H1 (cell line): ENCODE measurements around the gene CENPI. TPM values are rescaled to one million over a fixed set of nuclear protein-coding genes. Genes with fewer than 3 reads are reported as not detected.

ENCODE experiments used
- CTCF ChIA-PET: fragments of 300-600 bp; sonication (Branson Sonifier 250); formaldehyde crosslinking; loops from one replicate; lab custom pipeline; 2021; ENCODE audit not compliant: partially characterized antibody; lab: Charles Lee
- POLR2A ChIA-PET: fragments of 300-600 bp; sonication (Branson Sonifier 250); formaldehyde crosslinking; loops from one replicate; lab custom pipeline; 2021; ENCODE audit warnings: inconsistent platforms; ENCODE audit not compliant: partially characterized antibody; lab: Charles Lee
- DNase-seq, 2 experiments: peaks; one replicate each; pipeline versions ENCODE4 v3.0.0 to v3.0.0-alpha.2; 2010 to 2022; ENCODE audit warnings: low spot score in 2 of 2, low read depth in 1 of 2, mixed read lengths in 1 of 2
- FAIRE-seq: peaks from 2 replicates; lab custom pipeline; 2011; peaks lifted over from hg19 to GRCh38; lab: Jason Lieb, UNC
- H2AFZ ChIP-seq: 2 replicates; pipeline ENCODE4 v1.8.1; 2012; ENCODE audit warnings: low read length, inconsistent platforms
- H2AK5ac ChIP-seq: 2 replicates; pipeline ENCODE4 v1.6.1; 2013; ENCODE audit warnings: low read depth, low read length
- H2BK120ac ChIP-seq: replicated peaks from 2 replicates; pipeline ENCODE3; 2013; ENCODE audit warnings: low read depth, low read length, inconsistent platforms
- H2BK12ac ChIP-seq: 2 replicates; pipeline ENCODE4 v1.6.1; 2013; ENCODE audit warnings: low read depth, low read length
- H2BK15ac ChIP-seq: 2 replicates; pipeline ENCODE4 v1.6.1; 2013; ENCODE audit warnings: low read length
- H2BK20ac ChIP-seq: 2 replicates; pipeline ENCODE4 v1.6.1; 2013; ENCODE audit warnings: low read length
- H2BK5ac ChIP-seq: 2 replicates; pipeline ENCODE4 v1.6.1; 2013; ENCODE audit warnings: low read depth, low read length
- H3K14ac ChIP-seq: 2 replicates; pipeline ENCODE4 v1.6.1; 2013; ENCODE audit warnings: inconsistent platforms; ENCODE audit not compliant: insufficient read length
- H3K18ac ChIP-seq: 2 replicates; pipeline ENCODE4 v1.6.1; 2013; ENCODE audit warnings: low read length; ENCODE audit errors: extremely low read depth
- H3K23ac ChIP-seq: 2 replicates; pipeline ENCODE4 v1.6.1; 2013; ENCODE audit warnings: inconsistent platforms; ENCODE audit not compliant: insufficient read length
- H3K23me2 ChIP-seq: 2 replicates; pipeline ENCODE4 v1.6.1; 2013; ENCODE audit warnings: low read depth, low read length
- H3K27ac ChIP-seq: 2 replicates; pipeline ENCODE4 v1.6.1; 2011; ENCODE audit warnings: low read depth, low read length, inconsistent platforms
- H3K27me3 ChIP-seq, 4 experiments: replicated peaks in 1 of 4; 1 replicate in 1 of 4; 2 replicates in 3 of 4; pipeline versions ENCODE4 v1.6.1 to v1.8.1; 2011 to 2013; ENCODE audit warnings: low read length in 3 of 4, mild to moderate bottlenecking in 3 of 4, inconsistent platforms in 2 of 4, mixed read lengths in 2 of 4, moderate library complexity in 1 of 4; ENCODE audit not compliant: control insufficient read depth in 3 of 4, insufficient read depth in 3 of 4; ENCODE audit errors: extremely low read depth in 1 of 4
- H3K36me3 ChIP-seq, 4 experiments: 2 replicates each; pipeline versions ENCODE4 v1.6.1 to v1.8.1; 2011 to 2013; ENCODE audit warnings: mild to moderate bottlenecking in 4 of 4, low read length in 3 of 4, moderate library complexity in 2 of 4, control low read depth in 1 of 4, inconsistent platforms in 1 of 4; ENCODE audit not compliant: insufficient read depth in 4 of 4, control insufficient read depth in 2 of 4
- H3K4ac ChIP-seq: replicated peaks from 2 replicates; pipeline ENCODE3; 2013; ENCODE audit warnings: low read length, low read depth, mixed read lengths, inconsistent platforms; ENCODE audit not compliant: insufficient read length
- H3K4me1 ChIP-seq, 4 experiments: replicated peaks in 1 of 4; 1 replicate in 1 of 4; 2 replicates in 3 of 4; pipeline versions ENCODE4 v1.6.1 to v1.8.1; 2011 to 2013; ENCODE audit warnings: low read length in 3 of 4, inconsistent platforms in 2 of 4, mixed read lengths in 1 of 4; ENCODE audit not compliant: insufficient read depth in 4 of 4, control insufficient read depth in 3 of 4
- H3K4me2 ChIP-seq, 2 experiments: 2 replicates each; pipeline versions ENCODE4 v1.6.1 to v1.8.1; 2011 to 2013; ENCODE audit warnings: low read depth in 2 of 2, low read length in 2 of 2, control low read depth in 1 of 2, inconsistent platforms in 1 of 2, mild to moderate bottlenecking in 1 of 2; ENCODE audit not compliant: insufficient read depth in 1 of 2
- H3K4me3 ChIP-seq, 4 experiments: fragments of 200-600, 300-600 bp in 1 of 4; sonication (generic), shearing (Covaris generic), sonication (Bioruptor Twin) in 1 of 4; 2 replicates each; pipeline versions ENCODE4 v1.5.1 to v1.8.1; 2011 to 2016; ENCODE audit warnings: low read length in 4 of 4, low read depth in 3 of 4, control low read depth in 2 of 4, inconsistent platforms in 2 of 4, mild to moderate bottlenecking in 2 of 4, mixed read lengths in 1 of 4, moderate library complexity in 1 of 4; ENCODE audit not compliant: insufficient read depth in 2 of 4; ENCODE audit errors: extremely low read depth in 1 of 4
- H3K56ac ChIP-seq: replicated peaks from 2 replicates; pipeline ENCODE3; 2013; ENCODE audit warnings: low read depth, mild to moderate bottlenecking, mixed read lengths, low read length, inconsistent platforms; ENCODE audit not compliant: insufficient read length
- H3K79me1 ChIP-seq: 2 replicates; pipeline ENCODE4 v1.6.1; 2013; ENCODE audit warnings: low read depth, low read length, control low read depth
- H3K79me2 ChIP-seq, 2 experiments: 2 replicates each; pipeline versions ENCODE4 v1.6.1 to v1.8.1; 2012 to 2013; ENCODE audit warnings: low read length in 2 of 2, mild to moderate bottlenecking in 2 of 2, inconsistent platforms in 1 of 2; ENCODE audit not compliant: insufficient read depth in 2 of 2, control insufficient read depth in 1 of 2
- H3K9ac ChIP-seq, 4 experiments: replicated peaks in 1 of 4; 1 replicate in 1 of 4; 2 replicates in 3 of 4; pipeline versions ENCODE4 v1.6.1 to v1.8.1; 2011 to 2013; ENCODE audit warnings: low read depth in 3 of 4, low read length in 3 of 4, control low read depth in 2 of 4, mild to moderate bottlenecking in 2 of 4, moderate library complexity in 2 of 4, inconsistent platforms in 1 of 4; ENCODE audit errors: extremely low read depth in 1 of 4
- H3K9me3 ChIP-seq, 2 experiments: 2 replicates each; pipeline versions ENCODE4 v1.6.1 to v1.8.1; 2012 to 2013; ENCODE audit warnings: mild to moderate bottlenecking in 2 of 2, moderate library complexity in 2 of 2, control low read depth in 1 of 2, inconsistent platforms in 1 of 2, low read depth in 1 of 2, low read length in 1 of 2, mixed read lengths in 1 of 2; ENCODE audit not compliant: insufficient read depth in 2 of 2
- H4K20me1 ChIP-seq, 2 experiments: replicated peaks in 1 of 2; 2 replicates each; pipeline versions ENCODE3 to v1.8.1; 2011 to 2013; ENCODE audit warnings: inconsistent platforms in 2 of 2, low read length in 2 of 2, mild to moderate bottlenecking in 1 of 2; ENCODE audit not compliant: insufficient read depth in 2 of 2, control insufficient read depth in 1 of 2
- H4K5ac ChIP-seq: 2 replicates; pipeline ENCODE4 v1.6.1; 2013; ENCODE audit warnings: low read length, low read depth, mixed read lengths, inconsistent platforms; ENCODE audit not compliant: insufficient read length
- H4K8ac ChIP-seq: 2 replicates; pipeline ENCODE4 v1.8.0; 2013; ENCODE audit warnings: mild to moderate bottlenecking, moderate library complexity, low read length, inconsistent platforms; ENCODE audit not compliant: insufficient read depth; ENCODE audit errors: extremely low read depth
- H4K91ac ChIP-seq: replicated peaks from 2 replicates; pipeline ENCODE3; 2013; ENCODE audit warnings: low read length, mixed read lengths, inconsistent platforms; ENCODE audit not compliant: insufficient read length
- CHD1 ChIP-seq: IDR thresholded peaks from 2 replicates; pipeline ENCODE4 v1.6.1; 2012; ENCODE audit warnings: low read depth, low read length, improper control_type of control experiment
- EZH2 ChIP-seq: fragments of 200-600 bp; sonication (generic); IDR thresholded peaks from 2 replicates; pipeline ENCODE4 v1.7.1; 2012; ENCODE audit warnings: low read depth, mild to moderate bottlenecking, moderate library complexity, low read length, inconsistent platforms; ENCODE audit not compliant: severe bottlenecking
- GABPA ChIP-seq: IDR thresholded peaks from 2 replicates; pipeline ENCODE4 v1.6.1; 2011; ENCODE audit warnings: mild to moderate bottlenecking, low read length, moderate library complexity, borderline replicate concordance; ENCODE audit not compliant: insufficient read depth
- POU5F1 ChIP-seq: IDR thresholded peaks from 2 replicates; pipeline ENCODE4 v1.6.1; 2011; ENCODE audit warnings: low read depth, mild to moderate bottlenecking, low read length, moderate library complexity
- SIN3A ChIP-seq, 2 experiments: IDR thresholded peaks in 1 of 2; conservative IDR thresholded peaks in 1 of 2; 2 replicates each; pipeline ENCODE4 v1.6.1; 2011 to 2012; ENCODE audit warnings: low read length in 2 of 2, improper control_type of control experiment in 1 of 2, low read depth in 1 of 2, mild to moderate bottlenecking in 1 of 2
- SP4 ChIP-seq: IDR thresholded peaks from 2 replicates; pipeline ENCODE4 v1.6.1; 2012; ENCODE audit warnings: low read length, inconsistent platforms
- TBP ChIP-seq: IDR thresholded peaks from 2 replicates; pipeline ENCODE4 v1.6.1; 2011; ENCODE audit warnings: low read depth, low read length, improper control_type of control experiment
- TCF12 ChIP-seq: IDR thresholded peaks from 2 replicates; pipeline ENCODE4 v1.6.1; 2011; ENCODE audit warnings: low read depth, mild to moderate bottlenecking, low read length
- WGBS, 2 experiments: shearing (Covaris generic) in 1 of 2; methylation state at CpG; one replicate each; pipeline versions ENCODE4 v1.1.6 to v1.1.7; 2013 to 2015; ENCODE audit warnings: low lambda C conversion rate in 2 of 2, mixed read lengths in 2 of 2, inconsistent platforms in 1 of 2, low coverage in 1 of 2, missing lambda C conversion rate in 1 of 2; ENCODE audit not compliant: insufficient replicate concordance in 2 of 2, insufficient coverage in 1 of 2, insufficient read length in 1 of 2; ENCODE audit errors: extremely low coverage in 1 of 2, missing lambda C conversion rate in 1 of 2; 5-methylcytosine and 5-hydroxymethylcytosine counted together
- polyA plus RNA-seq, 7 experiments: library from polyadenylated mRNA; depleted of rRNA in 3 of 7; stranded (reverse) in 5 of 7; unstranded in 2 of 7; fragments of >200 nt in 5 of 7; fragments of 200-250 nt in 2 of 7; gene quantifications; 1 replicate in 5 of 7; 2 replicates in 1 of 7; 4 replicates in 1 of 7; pipeline versions ENCODE4 v1.2.1 to v1.2.3, GENCODE V29; 2011 to 2013; ENCODE audit warnings: missing spikeins in 2 of 7, mixed read lengths in 2 of 7
- total RNA-seq: library from RNA; stranded (reverse); fragmentation: NEBNext Ultra II Directional; extraction: Animal tissue kit (Norgen Biotek cat#: 25700); gene quantifications from 2 replicates; pipeline ENCODE4 v1.2.1, GENCODE V29; 2021
- TF ChIP-seq, protein P1 (sequence below): IDR thresholded peaks from 2 replicates; pipeline ENCODE4 v1.6.1; 2012; ENCODE audit warnings: low read length, inconsistent platforms
- TF ChIP-seq, protein P2 (sequence below): IDR thresholded peaks from 2 replicates; pipeline ENCODE4 v1.6.1; 2012; ENCODE audit warnings: inconsistent platforms

The CENPI gene
- total and polyA plus RNA-seq, 2 of the 8 experiments (the other 6 are each of a cell fraction or from before 2014, with no cell fraction given), result 7.2 to 22.5 TPM

DNA sequence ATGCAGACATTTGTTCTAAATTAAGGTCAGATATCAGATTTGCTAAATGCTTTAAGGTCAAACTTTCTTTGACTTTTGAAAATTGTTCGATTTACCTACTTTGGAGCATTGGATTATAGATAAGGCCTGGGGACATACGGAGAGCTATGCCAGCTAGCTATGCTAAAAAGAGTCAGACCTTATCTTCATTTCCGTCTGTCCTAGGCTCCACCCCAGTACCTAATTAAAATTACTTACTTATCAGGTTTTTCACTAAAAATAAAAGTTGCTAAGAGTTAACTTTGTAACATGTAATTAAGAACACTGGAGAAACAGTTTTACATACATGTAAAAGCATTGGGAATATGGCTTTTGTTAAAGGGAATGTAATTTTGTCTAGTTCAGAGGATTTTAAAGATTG lies 26.4 kb upstream of the CENPI start:
- H2AFZ ChIP-seq, result no peak overlapping the region
- H3K4ac ChIP-seq, result no peak overlapping the region
- no peak overlapping the region for H3K27ac ChIP-seq
- no peak overlapping the region for H2BK20ac ChIP-seq
- H3K9me3 ChIP-seq, result no peaks in the 10 kb centered on the region
- H3K23ac ChIP-seq, result no peak overlapping the region
- FAIRE-seq (no peak), DNase-seq (no peak)
- H3K23me2 ChIP-seq, result no peaks in the 10 kb centered on the region
- CTCF ChIA-PET, result no interaction called here
- H4K8ac ChIP-seq, result no peak overlapping the region
- no peaks in the 10 kb centered on the region for H3K36me3 ChIP-seq
- H3K79me2 ChIP-seq, result no peaks in the 10 kb centered on the region
- H3K79me1 ChIP-seq, result no peaks in the 10 kb centered on the region
- no peak overlapping the region for H2BK15ac ChIP-seq
- no peak overlapping the region for H4K91ac ChIP-seq
- H2BK5ac ChIP-seq, result no peak overlapping the region
- no peak overlapping the region for H4K5ac ChIP-seq
- WGBS, 2 experiments, result 94% methylated on average over 3 of the region's 3 CpGs; no CpG with 5 or more reads in 1 of the 2 experiments
- no peak overlapping the region for H3K18ac ChIP-seq
- no peak overlapping the region for H2BK120ac ChIP-seq
- no peaks in the 10 kb centered on the region for H3K4me1 ChIP-seq
- no peak overlapping the region for H3K9ac ChIP-seq
- H4K20me1 ChIP-seq, result no peaks in the 10 kb centered on the region
- no peaks in the 10 kb centered on the region for H3K27me3 ChIP-seq
- no peak overlapping the region for H3K56ac ChIP-seq
- no peak overlapping the region for H3K14ac ChIP-seq
- POLR2A ChIA-PET, result no interaction called here
- H3K4me3 ChIP-seq, result no peak overlapping the region
- H3K4me2 ChIP-seq, result no peak overlapping the region
- no peak overlapping the region for H2AK5ac ChIP-seq
- H2BK12ac ChIP-seq, result no peak overlapping the region
- no peak for TF ChIP-seq TCF12
- TF ChIP-seq CHD1, result no peak
- TF ChIP-seq SIN3A (conservative IDR thresholded peaks at IDR 0.05 in 1 of 2, IDR thresholded peaks at IDR 0.05 in 1 of 2; ENCODE audit: low read depth in 1 of 2, low read length in 2 of 2), result no peak
- no peak for TF ChIP-seq SP4
- TF ChIP-seq TBP, result no peak
- no peak for TF ChIP-seq GABPA
- TF ChIP-seq, protein P1, sequence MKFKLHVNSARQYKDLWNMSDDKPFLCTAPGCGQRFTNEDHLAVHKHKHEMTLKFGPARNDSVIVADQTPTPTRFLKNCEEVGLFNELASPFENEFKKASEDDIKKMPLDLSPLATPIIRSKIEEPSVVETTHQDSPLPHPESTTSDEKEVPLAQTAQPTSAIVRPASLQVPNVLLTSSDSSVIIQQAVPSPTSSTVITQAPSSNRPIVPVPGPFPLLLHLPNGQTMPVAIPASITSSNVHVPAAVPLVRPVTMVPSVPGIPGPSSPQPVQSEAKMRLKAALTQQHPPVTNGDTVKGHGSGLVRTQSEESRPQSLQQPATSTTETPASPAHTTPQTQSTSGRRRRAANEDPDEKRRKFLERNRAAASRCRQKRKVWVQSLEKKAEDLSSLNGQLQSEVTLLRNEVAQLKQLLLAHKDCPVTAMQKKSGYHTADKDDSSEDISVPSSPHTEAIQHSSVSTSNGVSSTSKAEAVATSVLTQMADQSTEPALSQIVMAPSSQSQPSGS, result no peak
- TF ChIP-seq, protein P2, sequence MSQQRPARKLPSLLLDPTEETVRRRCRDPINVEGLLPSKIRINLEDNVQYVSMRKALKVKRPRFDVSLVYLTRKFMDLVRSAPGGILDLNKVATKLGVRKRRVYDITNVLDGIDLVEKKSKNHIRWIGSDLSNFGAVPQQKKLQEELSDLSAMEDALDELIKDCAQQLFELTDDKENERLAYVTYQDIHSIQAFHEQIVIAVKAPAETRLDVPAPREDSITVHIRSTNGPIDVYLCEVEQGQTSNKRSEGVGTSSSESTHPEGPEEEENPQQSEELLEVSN, result no peak
- TF ChIP-seq EZH2, result no peak
- no peak for TF ChIP-seq POU5F1
